CD4-positive, alpha-beta T cell treated with Interleukin-21 for 1 hour (primary cell): Measurements from ENCODE around the gene GBP7.

Experiments
- DNase-seq: peaks from one replicate; pipeline ENCODE4 v3.0.0-alpha.2; 2020

Gene GBP7

DNA sequence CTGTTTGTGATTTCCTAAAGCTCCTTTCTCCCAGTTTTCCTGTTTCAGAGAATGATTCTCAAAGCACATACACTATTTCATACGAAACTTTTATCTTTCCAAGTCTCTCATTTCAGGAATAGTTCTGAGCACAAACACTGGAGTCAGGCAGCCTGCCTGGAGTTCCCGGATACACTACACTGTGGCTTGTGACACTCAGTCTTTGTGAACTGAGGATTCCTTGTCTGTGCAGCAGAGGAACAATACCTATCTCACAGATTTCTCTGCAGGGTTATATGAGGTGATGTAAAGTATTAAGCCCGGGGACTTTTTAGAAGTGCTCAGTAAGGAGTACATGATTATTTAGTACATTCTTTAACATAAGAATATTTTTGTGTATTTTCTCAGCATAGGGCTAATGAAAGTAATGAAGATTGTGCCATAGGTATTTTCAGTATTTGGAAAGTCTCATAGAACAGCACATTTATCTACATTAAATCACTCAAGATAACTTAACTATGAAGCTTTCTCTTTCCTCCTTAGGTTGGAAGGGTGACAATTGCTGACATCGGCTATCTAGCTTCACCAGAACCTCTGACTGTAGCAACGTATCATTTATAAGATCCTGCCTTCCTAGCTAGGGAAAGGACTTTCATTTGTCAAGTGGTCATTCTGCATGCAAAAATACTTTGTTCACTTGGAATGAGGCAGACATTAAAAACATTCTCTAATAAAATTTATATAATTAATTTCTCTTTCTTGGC is 62.8 kb downstream of the GBP7 start:
- DNase-seq, result no peak

DNA sequence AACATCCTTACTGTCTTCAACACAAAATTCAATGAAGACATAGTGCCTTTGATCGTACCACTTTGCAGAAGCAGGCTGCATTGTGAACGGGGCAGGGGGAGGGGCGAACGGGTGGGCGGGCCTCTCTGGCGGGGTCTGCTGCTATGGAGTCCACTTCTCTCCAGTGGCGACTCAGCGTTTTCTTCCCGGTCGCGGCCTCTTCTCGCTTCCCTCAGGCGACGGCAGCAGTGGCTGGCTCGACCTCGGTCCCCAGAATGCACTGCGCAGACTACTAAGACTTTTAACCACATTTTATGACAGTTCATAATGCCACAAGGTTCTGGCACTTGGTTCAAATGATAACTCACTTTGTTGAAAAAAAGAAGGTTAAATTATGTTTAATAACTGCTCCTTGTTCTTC is 71.1 kb downstream of the GBP7 start:
- DNase-seq, result no peak

DNA sequence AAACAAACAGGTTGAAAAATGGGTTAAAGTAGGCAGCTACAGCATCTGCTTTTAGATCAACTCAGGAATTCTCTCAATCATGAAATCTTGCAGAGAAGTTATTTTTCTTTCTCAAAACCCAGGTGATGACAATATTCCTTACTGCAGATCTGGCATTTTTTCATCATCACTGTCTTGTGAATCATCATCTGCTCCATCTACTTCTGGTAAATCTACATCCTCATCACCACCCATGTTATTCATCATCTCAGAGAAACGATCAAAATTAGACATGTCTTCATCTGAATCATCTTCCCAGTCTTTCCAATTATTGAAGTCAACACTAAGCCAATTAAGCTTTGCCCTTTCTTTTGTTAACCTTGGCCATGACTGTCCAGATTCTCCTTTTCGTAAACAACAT is 71.7 kb downstream of the GBP7 start:
- DNase-seq, result no peak

DNA sequence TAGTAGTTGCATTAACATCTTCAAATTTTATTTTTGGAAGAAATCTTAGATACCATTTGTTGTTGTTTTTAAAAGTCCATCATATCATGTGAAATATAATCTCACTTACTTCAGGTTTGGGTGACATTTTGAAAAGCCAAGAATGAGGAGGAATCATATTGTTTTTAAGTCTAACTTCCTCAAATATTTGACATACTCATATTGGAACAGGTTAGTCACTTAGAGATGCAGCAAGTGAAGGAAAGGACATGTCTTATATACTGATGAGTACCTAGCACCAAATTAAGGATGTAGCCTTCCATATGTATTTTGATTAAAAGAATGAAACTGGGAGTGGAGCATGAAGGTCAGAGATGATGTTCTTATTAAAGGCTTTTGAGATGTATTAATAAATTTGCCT is 73.8 kb downstream of the GBP7 start:
- no peak for DNase-seq

DNA sequence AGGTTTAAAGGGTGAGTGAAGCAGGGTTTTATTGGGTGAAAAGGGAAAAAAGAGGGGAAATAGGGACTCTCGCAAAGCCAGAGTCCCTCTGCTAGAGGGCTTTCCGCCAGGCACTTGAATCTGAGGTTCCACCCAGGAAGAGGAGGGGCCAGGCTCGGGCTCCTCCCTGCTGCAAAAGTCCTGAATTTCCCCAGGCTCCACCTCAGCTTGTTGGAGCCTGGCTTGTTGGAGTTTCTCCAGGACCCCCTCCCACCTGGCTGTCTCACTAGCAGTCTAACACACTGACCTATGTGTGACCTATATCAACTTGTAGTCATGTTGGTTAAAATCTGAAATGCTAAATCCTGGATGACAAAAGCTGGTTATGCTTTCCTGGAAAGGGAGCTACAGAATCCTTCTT is 75.4 kb downstream of the GBP7 start:
- DNase-seq, result no peak

DNA sequence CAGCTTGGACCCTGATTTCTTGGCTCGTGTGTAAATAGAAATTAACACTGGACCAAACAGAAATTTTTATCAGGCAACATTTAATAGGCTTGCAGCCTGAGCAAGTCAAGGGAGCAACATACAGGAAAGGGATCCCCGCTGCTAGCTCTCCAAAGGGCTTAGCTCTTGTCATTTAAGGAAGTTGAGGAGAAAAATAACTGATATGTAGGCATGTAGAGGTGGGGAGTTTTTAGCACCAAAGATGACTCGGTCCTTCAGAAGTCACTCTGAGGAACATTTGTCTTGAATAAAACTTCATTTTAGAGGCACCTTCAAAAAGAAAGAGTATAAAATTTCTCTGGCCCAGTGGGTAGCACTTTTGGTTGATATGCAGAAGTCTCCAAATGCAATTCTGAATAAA is 76.9 kb downstream of the GBP7 start:
- no peak for DNase-seq

DNA sequence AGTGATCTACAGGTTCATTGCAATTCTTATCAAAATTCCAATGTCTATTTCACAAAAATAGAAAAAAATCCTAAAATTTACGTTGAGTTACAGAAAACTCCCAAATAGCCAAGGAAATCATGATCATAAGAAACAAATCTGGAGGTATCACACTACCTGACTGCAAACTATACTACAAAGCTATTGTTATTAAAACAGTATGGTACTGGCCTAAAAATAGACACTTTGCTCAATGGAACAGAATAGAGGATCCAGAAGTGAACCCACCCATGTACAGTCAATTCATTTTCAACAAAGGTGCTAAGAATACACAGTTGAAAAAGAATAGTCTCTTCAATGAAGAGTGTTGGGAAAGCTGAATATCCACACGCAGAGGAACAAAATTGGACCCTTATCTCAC is 80.1 kb downstream of the GBP7 start:
- DNase-seq, result no peak

DNA sequence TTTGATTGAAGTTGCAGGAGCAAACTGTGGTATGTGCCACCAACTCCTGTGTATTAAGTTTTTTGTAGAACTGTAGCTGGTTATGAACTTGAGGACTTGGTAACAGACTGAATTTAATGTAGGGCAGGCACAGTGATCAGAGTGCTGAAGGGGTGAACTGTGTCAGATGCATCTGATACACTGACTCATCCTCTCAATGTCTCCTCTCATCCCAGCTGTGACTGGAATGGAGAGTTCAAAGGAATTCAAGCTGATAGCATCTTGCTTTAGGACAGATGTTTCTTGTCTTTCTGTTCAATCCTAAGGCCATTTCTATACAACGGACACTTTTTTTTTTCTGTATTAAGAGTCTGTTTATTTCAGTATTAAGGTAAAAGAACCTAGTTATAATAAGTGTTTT is 85.8 kb downstream of the GBP7 start:
- DNase-seq, result no peak

DNA sequence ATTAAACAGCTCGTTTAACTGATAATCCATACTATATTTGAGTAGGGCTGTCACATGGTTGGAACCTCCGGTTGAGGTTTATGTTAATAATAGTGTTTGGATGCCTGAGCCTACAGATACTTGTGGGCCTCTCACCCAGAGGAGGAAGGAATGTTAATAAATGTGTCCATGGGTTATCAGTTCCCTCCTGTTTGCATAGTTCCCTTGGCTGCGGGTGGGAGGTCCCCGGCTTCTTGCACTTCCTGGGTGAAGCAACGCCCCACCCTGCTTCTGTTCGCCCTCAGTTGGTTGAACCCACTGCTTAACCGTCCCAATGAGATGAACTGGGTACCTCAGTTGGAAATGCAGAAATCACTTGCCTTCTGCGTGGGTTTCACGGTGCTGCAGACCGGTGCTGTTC is 87.2 kb downstream of the GBP7 start:
- no peak for DNase-seq

DNA sequence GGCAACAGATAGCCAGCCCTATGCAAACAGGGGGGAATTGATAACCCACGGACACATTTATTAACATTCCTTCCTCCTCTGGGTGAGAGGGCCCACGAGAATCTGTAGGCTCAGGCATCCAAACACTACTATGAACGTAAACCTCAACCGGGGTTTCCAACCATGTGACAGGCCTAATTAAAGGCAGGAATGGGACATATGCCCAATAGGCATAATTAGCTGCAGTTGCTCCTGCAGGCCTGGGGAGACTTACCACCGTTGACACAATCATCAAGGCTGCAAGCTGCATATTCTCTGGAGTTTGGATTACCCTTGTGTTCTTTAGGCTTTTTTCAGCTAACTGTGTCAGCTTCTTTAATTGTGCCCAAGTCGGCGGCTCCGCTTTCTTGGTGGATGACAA is 88.6 kb downstream of the GBP7 start:
- no peak for DNase-seq

DNA sequence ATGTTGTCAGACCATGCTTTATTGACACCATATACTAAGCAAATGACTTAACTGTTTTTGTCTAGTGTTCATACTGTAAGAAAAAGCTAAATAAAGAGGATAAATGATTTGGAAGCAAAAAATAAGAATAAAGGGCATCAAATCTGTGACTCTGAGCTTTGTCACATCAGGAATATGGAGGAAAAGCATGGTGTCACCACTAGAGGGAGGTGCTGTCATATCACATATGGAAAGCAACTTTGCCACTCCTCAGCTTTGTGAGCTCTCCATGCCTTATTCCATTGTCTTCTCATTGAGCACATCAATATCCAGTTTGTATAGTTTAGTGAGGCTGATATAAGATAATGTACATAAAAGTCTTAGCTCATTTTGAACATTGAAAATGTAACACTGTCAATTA is 90.0 kb downstream of the GBP7 start:
- peak; percentile 78 for DNase-seq
